HG03565 (cell line): ENCODE results near the gene CIAPIN1.
"Not testable (repeated sequence)": the region's sequence is repeated elsewhere in the genome, so short reads cannot be mapped to it uniquely, and the experiment has no call there.

ENCODE experiments used
- ATAC-seq: cut with Tn5 transposase; IDR thresholded peaks from one replicate; pipeline ENCODE4 v1.9.1; 2021; ENCODE audit warnings: mild to moderate bottlenecking, moderate library complexity; ENCODE audit not compliant: unreplicated experiment

CIAPIN1 gene

GRCh38 chr16:57409065-57409464 lies 38.1 kb downstream of the CIAPIN1 start:
- no peak for ATAC-seq

DNA sequence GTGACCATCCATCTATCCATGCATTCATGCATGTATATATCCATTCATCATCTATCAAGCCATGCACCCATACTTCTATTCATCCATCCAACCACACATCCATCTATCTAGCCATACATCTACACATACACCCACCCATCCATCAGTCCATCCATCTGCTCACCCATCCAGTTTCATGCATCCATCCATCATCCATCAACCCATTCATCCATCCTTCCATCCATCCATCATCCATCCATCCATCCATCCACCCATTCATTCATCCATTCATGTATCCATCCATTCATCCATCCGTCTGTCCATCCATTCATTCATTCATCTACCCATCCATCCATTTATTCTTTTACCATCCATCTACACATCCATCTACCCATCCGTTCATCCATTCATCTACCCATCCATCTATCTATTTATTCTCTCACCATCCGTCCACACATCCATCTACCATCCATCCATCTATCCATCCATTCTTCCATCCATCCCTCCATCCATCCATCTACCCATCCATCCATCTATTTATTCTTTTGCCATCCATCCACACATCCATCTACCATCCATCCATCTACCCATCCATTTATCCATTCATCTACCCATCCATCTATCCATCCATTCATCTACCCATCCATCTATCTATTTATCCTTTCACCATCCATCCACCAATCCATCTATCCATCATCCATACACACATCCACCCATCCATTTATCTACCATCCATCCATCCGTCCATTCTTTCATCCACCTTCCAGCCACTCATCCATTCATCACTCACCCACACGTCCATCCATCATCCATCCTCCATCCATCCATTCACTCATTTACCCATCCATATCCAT lies 39.4 kb downstream of the CIAPIN1 start:
- ATAC-seq, result no peak

DNA sequence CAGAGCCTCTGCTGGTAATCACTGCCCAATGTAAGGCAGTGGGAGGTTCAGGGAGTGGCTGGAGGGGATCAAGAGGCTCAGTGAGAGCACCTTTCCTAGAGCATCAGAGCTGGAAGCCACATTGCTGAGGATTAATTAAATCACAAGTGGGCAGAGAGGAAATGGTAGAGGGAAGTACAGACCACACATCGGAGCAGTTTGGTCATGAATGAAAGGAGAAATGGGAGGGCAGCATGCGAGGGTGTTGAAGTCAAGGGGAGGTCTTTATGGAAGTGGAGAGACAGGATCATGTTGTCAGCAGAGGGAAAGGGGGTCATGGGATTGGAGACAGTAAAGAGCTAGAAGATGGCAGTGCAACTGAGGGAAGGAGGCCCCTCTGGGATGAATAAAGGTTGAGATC lies 40.3 kb downstream of the CIAPIN1 start:
- no peak for ATAC-seq

DNA sequence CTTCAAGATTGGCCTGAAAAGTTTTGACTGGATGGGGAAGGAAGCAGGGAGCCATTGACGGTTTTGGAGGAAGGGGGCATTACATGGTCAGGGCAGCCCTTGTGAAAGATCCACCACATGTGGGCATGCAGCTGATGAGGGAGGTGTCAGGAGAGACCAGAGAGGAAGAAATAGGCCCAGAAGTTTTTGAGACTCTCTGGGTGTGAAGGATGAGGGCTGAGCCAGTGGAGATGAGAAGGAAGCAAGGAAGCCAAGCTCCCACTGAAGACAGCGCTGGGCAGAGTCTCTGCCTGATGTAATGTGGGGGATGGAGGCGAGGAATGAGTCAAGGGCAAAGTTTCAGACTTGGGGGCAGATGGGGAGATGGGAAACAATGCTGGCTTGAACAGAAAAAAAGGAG lies 42.1 kb downstream of the CIAPIN1 start:
- ATAC-seq, result no peak

DNA sequence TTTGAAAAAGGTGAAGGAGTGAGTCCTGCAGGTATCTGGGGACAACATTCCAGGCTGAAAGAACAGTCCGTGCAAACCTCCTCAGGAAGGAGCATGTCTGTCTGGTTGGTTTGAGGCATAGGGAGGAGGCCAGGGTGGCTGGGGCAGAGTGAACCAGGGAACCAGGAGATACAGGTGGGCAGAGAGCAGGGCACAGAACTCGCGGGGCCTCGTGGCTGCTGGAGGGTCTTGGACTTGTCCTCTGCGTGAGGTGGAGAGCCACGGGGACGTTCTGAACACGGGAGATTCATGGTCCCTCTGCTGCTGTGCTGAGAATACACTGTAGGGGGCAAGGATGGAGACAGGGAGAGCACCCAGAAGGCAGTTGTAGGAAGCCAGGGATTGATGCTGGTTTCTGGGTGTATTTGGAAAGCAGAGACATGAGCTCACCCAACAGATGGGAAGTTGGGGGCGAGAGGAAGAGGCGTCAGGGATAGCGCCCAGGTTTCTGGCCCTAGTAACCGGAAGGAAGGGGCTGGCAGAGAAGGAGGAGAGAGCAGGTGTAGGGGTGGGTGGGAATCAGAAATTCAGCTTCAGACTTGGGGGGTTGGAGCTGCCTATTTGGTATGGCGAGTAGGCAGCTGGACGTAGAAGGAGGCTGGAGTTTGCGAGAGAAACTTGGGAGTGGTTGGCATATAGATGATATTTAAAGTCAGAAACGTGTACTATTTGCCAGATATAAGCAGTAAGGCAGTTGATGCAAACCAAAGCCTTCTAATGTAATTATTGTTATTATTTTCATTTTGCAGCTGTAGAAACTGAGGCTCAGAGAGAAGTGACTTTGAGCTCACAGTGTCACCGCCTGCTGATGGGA lies 43.0 kb downstream of the CIAPIN1 start, which contains the start of gene CCL17:
Gene CCL17 (plus strand): TSS at position 803 of the 853 bp plus-strand sequence. CDS start 9,166 bp downstream, outside the sequence.
- ATAC-seq, result no peak

- ATAC-seq, result no peak
Measured at GRCh38 chr16:57401943-57402640, 45.1 kb downstream of the CIAPIN1 start.

DNA sequence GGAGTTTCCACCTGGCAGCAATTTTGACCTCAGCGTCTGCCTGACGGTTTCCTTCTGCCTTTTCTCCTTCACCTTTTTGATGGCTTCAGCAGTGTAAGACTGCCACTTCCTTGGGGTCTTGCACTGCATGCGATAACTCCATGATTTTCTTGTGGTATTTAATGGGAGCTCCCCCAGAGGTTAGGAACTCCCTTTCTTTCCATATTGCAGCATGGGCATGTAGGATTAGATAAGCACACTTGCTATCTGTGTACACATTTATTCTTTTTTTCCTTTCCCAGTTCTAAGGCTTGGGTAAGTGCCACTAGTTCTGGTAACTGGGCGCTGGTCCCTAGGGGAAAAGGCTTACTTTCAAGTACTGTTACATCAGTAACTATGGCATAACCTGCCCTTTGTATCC lies 49.7 kb downstream of the CIAPIN1 start:
- not testable (repeated sequence) for ATAC-seq

- no peak for ATAC-seq
Measured at GRCh38 chr16:57396786-57397185, 50.4 kb downstream of the CIAPIN1 start.

DNA sequence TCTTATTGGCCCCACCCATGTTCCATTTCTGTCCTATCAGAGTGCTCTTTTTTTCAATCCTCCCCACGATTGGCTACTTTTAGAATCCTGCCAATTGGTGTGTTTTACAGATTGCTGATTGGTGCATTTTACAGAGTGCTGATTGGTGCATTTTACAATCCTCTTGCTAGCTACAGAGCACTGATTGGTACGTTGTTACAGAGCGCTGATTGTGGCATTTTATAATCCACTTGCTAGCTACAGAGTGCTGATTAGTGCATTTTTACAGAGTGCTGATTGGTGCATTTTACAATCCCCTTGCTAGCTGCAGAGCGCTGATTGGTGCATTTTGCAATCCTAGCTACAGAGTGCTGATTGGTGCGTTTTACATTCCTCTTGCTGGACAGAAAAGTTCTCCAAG lies 52.2 kb downstream of the CIAPIN1 start:
- ATAC-seq, result no peak

GRCh38 chr16:57394444-57394843 lies 52.7 kb downstream of the CIAPIN1 start:
- no peak for ATAC-seq

DNA sequence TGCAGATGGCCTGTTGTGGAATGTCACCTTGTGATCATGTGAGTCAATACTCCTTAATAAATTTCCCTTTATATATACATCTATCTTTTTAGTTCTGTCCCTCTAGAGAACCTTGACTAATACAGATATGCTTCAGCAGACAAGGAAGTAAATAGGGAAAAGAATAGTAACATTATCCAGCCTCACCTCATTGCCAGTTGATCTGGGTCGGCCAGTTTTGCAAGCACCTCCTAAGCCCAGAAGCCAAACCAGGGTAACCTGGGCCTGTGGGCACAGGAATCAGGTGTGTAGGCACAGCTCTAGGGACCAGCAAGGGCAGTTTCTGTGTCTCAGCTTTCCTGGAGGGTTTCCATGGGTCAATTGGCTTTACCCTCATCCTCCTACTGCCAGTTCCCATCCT lies 54.5 kb downstream of the CIAPIN1 start:
- ATAC-seq, result no peak

DNA sequence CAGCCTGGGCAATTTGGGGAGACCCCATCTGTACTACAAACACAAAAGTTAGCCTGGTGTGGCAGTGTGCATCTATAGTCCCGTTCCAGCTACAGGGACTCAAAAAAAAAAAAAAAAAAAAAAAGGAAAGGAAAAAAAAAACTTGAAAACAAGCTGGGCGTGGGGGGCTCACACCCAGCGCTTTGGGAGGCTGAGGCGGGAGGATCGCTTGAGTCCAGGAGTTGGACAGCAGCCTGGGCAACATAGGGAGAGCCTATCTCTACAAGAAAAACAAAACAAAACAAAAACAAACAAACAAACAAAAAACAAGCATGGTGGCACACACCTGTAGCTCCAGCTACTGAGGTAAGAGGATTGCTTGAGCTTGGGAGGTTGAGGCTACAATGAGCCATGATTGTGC lies 55.5 kb downstream of the CIAPIN1 start:
- no peak for ATAC-seq

GRCh38 chr16:57391300-57391699 lies 55.9 kb downstream of the CIAPIN1 start:
- ATAC-seq, result no peak

DNA sequence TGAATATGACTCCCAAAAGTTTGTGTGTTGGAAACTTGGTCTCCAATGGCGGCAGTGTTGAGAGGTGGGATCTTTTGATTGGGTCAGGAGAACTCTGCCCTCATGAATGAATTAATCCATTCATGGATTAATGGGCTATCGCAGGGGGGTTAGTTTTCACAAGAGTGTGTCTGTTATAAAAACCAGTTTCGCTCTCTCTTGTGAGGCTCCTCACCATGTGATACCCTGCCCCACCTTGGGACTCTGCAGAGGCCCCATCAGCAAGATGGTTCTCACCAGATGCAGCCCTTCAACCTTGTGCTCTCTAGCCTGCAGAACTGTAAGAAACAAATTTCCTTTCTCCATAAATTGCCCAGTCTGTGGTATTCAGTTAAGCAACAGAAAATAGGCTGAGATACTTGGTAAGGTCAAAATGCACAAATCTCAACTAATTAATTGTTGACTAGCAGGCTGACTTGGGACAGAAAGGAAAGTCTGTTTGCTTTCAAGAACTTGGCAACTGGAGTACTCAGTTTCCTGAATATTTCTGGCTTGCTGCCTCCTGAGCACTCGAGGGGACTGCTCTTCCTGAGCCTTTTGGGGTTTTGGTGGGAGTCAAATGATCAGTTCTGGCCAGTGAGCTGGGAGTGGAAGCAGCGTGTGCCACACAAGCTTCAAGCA lies 56.4 kb downstream of the CIAPIN1 start:
- no peak for ATAC-seq

DNA sequence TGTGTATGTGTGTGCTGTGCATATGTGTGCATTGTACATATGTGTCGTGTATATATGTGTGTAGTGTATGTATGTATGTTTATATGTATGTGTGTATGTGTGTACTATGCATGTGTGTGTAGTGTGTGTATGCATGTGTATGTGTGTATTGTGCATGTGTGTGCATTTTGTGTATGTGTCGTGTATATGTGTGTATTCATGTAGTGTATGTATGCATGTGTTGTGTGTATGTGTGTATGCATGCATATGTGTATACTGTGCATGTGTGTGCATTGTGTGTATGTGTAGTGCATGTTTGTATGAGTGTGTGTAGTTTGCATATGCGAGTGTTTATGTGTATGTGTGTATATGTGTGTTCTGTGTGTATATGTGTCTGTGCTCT lies 58.1 kb downstream of the CIAPIN1 start:
- ATAC-seq, result no peak

DNA sequence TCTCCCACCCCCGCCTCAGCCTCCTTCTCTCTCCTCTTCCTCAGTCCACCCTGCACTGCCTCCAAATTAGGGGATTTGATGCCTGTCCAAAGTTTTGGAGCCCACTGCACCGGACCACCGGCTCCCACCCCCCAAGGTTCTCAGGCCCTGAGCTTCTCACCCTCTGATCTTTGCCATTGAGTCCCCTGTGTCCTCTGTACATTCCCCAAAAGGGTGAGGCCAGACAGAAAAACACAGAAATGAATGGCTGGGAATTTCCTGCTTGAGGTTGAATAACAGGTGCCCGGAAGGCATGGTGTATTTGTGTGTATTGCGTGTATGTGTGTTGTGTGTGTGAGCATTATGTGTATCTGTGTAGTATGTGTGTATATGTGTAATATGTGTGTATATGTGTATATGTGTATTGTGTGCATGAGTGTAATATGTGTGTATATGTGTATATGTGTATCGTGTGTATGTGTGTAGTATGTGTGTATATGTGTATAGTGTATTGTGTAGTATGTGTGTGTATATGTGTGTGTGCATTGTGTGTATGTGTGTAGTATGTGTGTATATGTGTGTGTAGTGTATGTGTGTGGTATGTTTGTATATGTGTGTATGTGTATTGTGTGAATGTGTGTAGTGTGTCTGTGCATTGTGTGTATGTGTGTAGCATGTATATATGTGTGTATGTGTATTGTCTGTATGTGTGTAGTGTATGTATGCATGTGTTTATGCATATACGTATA lies 58.7 kb downstream of the CIAPIN1 start:
- no peak for ATAC-seq

GRCh38 chr16:57387598-57388354 lies 59.4 kb downstream of the CIAPIN1 start:
- no peak for ATAC-seq

GRCh38 chr16:57386381-57386951 lies 60.7 kb downstream of the CIAPIN1 start:
- ATAC-seq, result no peak

GRCh38 chr16:57385083-57385482 lies 62.1 kb downstream of the CIAPIN1 start:
- ATAC-seq, result no peak
